Measurements from ENCODE around the gene OR4C5. TPM values are rescaled to one million over a fixed set of nuclear protein-coding genes. Genes with fewer than 3 reads are reported as not detected.

The OR4C5 gene
- total and polyA plus RNA-seq, 2 donors (not counting 3 experiments of a cell fraction or from before 2014, with no cell fraction given), result not detected

DNA sequence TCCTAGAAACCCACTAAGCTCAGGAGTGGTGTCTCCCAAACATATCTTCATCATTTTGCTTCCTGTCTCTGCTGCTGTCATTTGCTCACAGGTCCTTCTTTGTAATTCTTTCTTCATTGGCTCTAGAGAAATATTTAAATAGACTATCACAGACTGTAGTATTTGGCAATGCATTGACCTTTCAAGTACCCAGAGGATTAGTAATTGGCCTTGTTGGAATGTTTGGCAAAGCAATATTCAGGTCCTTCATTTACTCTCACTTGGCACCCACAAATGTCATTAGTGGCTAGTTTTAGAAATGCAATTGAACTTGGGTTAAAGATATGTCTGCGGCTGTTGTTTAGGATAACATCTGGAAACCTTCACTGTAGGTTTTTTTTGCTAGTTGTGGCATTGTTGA is 11.6 kb downstream of the OR4C5 start:
- ChIA-PET POLR2A (no interaction called here), CTCF (no interaction called here)
- no peak overlapping the region for H3K4me3 ChIP-seq (replicated peaks in 1 of 3; ENCODE audit: insufficient read depth in 1 of 3, low read depth in 1 of 3, low read length in 3 of 3)
- H2AFZ ChIP-seq (ENCODE audit: low read depth, low read length), result no peak overlapping the region
- no peaks in the 10 kb centered on the region for H3K79me2 ChIP-seq (ENCODE audit: control insufficient read depth, insufficient read depth, low read length)
- no peak for FAIRE-seq
- intact Hi-C loops (cut with micrococcal nuclease) (no loop called here), dilution Hi-C loops (cut with MboI; ENCODE audit: extremely low pct_ligation_motif_present, low sequenced_read_pairs) (no loop called here)
- no peaks in the 10 kb centered on the region for H3K4me1 ChIP-seq (ENCODE audit: control insufficient read depth, extremely low read depth, insufficient read depth, low read length)
- no peaks in the 10 kb centered on the region for H4K20me1 ChIP-seq (replicated peaks; ENCODE audit: control insufficient read depth, extremely low read depth, insufficient read depth, low read length)
- no peaks in the 10 kb centered on the region for H3K9me3 ChIP-seq (replicated peaks; ENCODE audit: control insufficient read depth, insufficient read depth, low read length)
- H3K27me3 ChIP-seq (ENCODE audit: control insufficient read depth in 2 of 2, insufficient read depth in 2 of 2, low read length in 2 of 2), result no peaks in the 10 kb centered on the region
- TF ChIP-seq MYC (IDR thresholded peaks at IDR 0.05; ENCODE audit: low read depth, low read length), result no peak
- TF ChIP-seq, protein P1, sequence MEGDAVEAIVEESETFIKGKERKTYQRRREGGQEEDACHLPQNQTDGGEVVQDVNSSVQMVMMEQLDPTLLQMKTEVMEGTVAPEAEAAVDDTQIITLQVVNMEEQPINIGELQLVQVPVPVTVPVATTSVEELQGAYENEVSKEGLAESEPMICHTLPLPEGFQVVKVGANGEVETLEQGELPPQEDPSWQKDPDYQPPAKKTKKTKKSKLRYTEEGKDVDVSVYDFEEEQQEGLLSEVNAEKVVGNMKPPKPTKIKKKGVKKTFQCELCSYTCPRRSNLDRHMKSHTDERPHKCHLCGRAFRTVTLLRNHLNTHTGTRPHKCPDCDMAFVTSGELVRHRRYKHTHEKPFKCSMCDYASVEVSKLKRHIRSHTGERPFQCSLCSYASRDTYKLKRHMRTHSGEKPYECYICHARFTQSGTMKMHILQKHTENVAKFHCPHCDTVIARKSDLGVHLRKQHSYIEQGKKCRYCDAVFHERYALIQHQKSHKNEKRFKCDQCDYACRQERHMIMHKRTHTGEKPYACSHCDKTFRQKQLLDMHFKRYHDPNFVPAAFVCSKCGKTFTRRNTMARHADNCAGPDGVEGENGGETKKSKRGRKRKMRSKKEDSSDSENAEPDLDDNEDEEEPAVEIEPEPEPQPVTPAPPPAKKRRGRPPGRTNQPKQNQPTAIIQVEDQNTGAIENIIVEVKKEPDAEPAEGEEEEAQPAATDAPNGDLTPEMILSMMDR (IDR thresholded peaks at IDR 0.05; ENCODE audit: extremely low read depth in 1 of 2, insufficient read depth in 1 of 2, low read depth in 1 of 2, low read length in 2 of 2), result no peak
- TF ChIP-seq EZH2 (IDR thresholded peaks at IDR 0.05; ENCODE audit: borderline replicate concordance, low read depth, low read length, severe bottlenecking), result no peak
- no peak for TF ChIP-seq FOS (IDR thresholded peaks at IDR 0.05; ENCODE audit: borderline replicate concordance, insufficient read depth, low read length)
- TF ChIP-seq GATA2 (IDR thresholded peaks at IDR 0.05; ENCODE audit: insufficient read depth, insufficient read length, low read depth, low read length), result no peak
- no peaks in the 10 kb centered on the region for H3K9me1 ChIP-seq (replicated peaks; ENCODE audit: control insufficient read depth, extremely low read depth, insufficient read depth, low read length)
- no peak overlapping the region for H3K4me2 ChIP-seq (ENCODE audit: insufficient read depth, low read length)
- no peak for DNase-seq (ENCODE audit: low read depth, low spot score)
- H3K27ac ChIP-seq (ENCODE audit: insufficient read depth, low read depth, low read length), result no peak overlapping the region
- H3K9ac ChIP-seq (replicated peaks; ENCODE audit: extremely low read depth, insufficient read depth, low read length), result no peak overlapping the region
- no TSS peak for BruUV-seq (replicated peaks)
- H3K36me3 ChIP-seq (ENCODE audit: control insufficient read depth in 2 of 2, extremely low read depth in 1 of 2, insufficient read depth in 2 of 2, low read length in 2 of 2), result no peaks in the 10 kb centered on the region

DNA sequence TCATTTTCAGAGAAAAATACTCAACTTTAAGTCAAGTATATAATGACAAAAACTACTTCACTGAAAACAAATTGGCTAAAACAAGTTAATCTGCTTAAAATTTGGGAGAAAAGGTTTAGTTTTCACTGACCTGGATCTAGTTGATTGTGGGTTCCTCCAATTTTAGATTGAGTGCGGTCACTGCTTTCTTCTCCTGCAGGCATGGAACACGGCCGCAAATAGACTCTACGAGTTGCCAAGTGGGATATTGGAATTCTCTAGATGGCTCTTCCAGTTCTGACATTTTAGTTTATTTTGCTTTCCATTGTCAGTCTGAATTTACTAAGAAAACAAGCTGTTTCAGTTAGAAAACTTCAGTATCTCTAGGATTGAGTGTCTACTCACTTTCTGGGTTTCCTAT is 12.3 kb downstream of the OR4C5 start:
- dilution Hi-C loops (cut with MboI; ENCODE audit: extremely low pct_ligation_motif_present, low sequenced_read_pairs), result no loop called here
- H3K9me1 ChIP-seq (replicated peaks; ENCODE audit: control insufficient read depth, extremely low read depth, insufficient read depth, low read length), result no peaks in the 10 kb centered on the region
- BruUV-seq (replicated peaks), result no TSS peak
- H3K4me1 ChIP-seq (ENCODE audit: control insufficient read depth, extremely low read depth, insufficient read depth, low read length), result no peaks in the 10 kb centered on the region
- TF ChIP-seq JUN (IDR thresholded peaks at IDR 0.05; ENCODE audit: borderline replicate concordance, insufficient read depth, insufficient read length, low read depth) (no peak), GATA2 (IDR thresholded peaks at IDR 0.05; ENCODE audit: insufficient read depth, insufficient read length, low read depth, low read length) (no peak), EZH2 (IDR thresholded peaks at IDR 0.05; ENCODE audit: borderline replicate concordance, low read depth, low read length, severe bottlenecking) (no peak), FOS (IDR thresholded peaks at IDR 0.05; ENCODE audit: borderline replicate concordance, insufficient read depth, low read length) (no peak), POLR2AphosphoS5 (IDR thresholded peaks at IDR 0.05; ENCODE audit: insufficient read depth, low read depth, low read length) (no peak), POLR2A (IDR thresholded peaks at IDR 0.05; ENCODE audit: low read depth, low read length) (no peak), MYC (IDR thresholded peaks at IDR 0.05; ENCODE audit: low read depth, low read length) (no peak)
- TF ChIP-seq, protein P2, sequence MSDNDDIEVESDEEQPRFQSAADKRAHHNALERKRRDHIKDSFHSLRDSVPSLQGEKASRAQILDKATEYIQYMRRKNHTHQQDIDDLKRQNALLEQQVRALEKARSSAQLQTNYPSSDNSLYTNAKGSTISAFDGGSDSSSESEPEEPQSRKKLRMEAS (IDR thresholded peaks at IDR 0.05; ENCODE audit: insufficient read depth, insufficient read length), result no peak
- TF ChIP-seq, protein P1 (IDR thresholded peaks at IDR 0.05; ENCODE audit: extremely low read depth in 1 of 2, insufficient read depth in 1 of 2, low read depth in 1 of 2, low read length in 2 of 2), result no peak
- no peaks in the 10 kb centered on the region for H3K79me2 ChIP-seq (ENCODE audit: control insufficient read depth, insufficient read depth, low read length)
- ChIA-PET POLR2A (no interaction called here), CTCF (no interaction called here)
- H3K9ac ChIP-seq (replicated peaks; ENCODE audit: extremely low read depth, insufficient read depth, low read length), result no peak overlapping the region
- H3K9me3 ChIP-seq (replicated peaks; ENCODE audit: control insufficient read depth, insufficient read depth, low read length), result no peaks in the 10 kb centered on the region
- H3K4me2 ChIP-seq (ENCODE audit: insufficient read depth, low read length), result no peak overlapping the region
- no peaks in the 10 kb centered on the region for H4K20me1 ChIP-seq (replicated peaks; ENCODE audit: control insufficient read depth, extremely low read depth, insufficient read depth, low read length)
- FAIRE-seq (no peak), DNase-seq (ENCODE audit: low read depth, low spot score) (no peak)
- H3K4me3 ChIP-seq (replicated peaks in 1 of 3; ENCODE audit: insufficient read depth in 1 of 3, low read depth in 1 of 3, low read length in 3 of 3), result no peak overlapping the region
- H3K27ac ChIP-seq (ENCODE audit: insufficient read depth, low read depth, low read length), result no peak overlapping the region
- H3K27me3 ChIP-seq (ENCODE audit: control insufficient read depth in 2 of 2, insufficient read depth in 2 of 2, low read length in 2 of 2), result no peaks in the 10 kb centered on the region
- H3K36me3 ChIP-seq (ENCODE audit: control insufficient read depth in 2 of 2, extremely low read depth in 1 of 2, insufficient read depth in 2 of 2, low read length in 2 of 2), result no peaks in the 10 kb centered on the region
- intact Hi-C loops (cut with micrococcal nuclease), result no loop called here
- no peak overlapping the region for H2AFZ ChIP-seq (ENCODE audit: low read depth, low read length)
